Renal pelvis (tissue), 4 donors: ENCODE results near the gene RAP1GAP2. TPM values are rescaled to one million over a fixed set of nuclear protein-coding genes. Genes with fewer than 3 reads are reported as not detected.
"Not testable (repeated sequence)": the region's sequence is repeated elsewhere in the genome, so short reads cannot be mapped to it uniquely, and the experiment has no call there.

Experiments
- DNase-seq: peaks from one replicate; pipeline ENCODE4 v3.0.0-alpha.2; 2013
- polyA plus RNA-seq, 3 donors: library from polyadenylated mRNA; unstranded; fragments of 120-200 nt; gene quantifications; one replicate each; pipeline ENCODE4 v1.2.1, GENCODE V29; 2013; ENCODE audit not compliant: insufficient read length in 3 of 3

RAP1GAP2 gene
- polyA plus RNA-seq, 3 donors: 26.3 to 33.3 (median 27.0) TPM

DNA sequence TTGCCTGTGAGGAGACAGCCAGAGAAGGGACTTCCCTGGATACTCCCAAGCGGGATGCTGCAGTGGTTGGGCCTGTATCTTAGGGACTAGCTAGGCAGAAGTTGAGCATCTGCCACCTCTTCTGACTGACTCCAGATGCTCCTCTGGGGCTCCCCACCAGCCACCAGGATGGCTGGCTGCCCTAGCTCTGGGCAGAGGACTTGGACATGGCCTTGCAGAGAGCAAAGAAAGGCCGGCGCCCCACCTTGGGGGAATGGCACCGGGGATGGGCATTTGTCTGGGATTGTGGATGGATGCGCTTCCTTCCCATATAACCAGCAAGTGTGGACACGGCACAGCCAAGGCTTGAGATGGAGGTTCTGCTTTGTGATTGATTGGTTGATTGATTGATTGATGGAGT is 198.2 kb downstream of the RAP1GAP2 start:
- no peak for DNase-seq

- DNase-seq: no peak
Measured at GRCh38 chr17:2995377-2995776, 199.1 kb downstream of the RAP1GAP2 start.

- DNase-seq: no peak
Measured at GRCh38 chr17:2995886-2996809, 199.9 kb downstream of the RAP1GAP2 start.

DNA sequence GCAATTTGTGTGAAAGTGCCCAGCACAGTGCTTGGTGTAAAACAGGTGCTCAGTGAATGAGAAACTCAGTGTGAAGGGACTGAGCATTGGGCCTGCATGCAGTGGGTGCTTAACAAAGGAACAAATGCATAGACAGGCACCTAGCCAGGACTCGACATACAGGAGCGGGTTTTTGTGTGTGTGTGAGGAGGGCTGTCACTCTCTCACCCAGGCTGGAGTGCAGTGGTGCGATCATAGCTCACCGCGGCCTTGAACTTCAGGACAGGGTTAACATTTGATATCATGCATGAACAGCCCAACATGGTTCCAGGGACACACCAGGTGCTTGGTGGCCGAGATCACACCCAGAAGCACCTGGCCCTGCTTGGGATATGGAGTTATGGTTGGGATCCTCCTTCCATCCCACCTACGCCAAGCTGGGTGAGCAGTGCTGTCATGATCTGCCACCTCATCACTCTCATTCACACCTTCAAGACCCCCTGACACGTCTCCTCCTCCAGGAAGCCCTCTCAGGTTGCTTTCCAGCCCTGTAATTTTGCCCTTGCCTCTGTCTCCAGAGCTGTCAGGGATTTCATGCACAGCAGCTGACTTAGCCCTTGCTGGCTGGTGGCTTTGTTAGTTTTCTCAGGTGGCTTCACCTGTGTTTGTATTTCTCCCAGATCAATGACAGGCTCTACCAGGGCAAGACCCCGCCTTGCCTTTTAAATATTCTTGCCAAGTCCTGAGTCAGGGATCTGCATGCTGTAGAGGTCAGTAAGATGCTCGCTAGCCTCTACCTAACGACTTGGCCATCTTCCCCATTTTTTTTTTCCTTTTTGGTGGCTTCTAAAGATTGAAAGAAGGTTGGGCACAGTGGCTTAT is 200.8 kb downstream of the RAP1GAP2 start:
- no peak for DNase-seq

DNA sequence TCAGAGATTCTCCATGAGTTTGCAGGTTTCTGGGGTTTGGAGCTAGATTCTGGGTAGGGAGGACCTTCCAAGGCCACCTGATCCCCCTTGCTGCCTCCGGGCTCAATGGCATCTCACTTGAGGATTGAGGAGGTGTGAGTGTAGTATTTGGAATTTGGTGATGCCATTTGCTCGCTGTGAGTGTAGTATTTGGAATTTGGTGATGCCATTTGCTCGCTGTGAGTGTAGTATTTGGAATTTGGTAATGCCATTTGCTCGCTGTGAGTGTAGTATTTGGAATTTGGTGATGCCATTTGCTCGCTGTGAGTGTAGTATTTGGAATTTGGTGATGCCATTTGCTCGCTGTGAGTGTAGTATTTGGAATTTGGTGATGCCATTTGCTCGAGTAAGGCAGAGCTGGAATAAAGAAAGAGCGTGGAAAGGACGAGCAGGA is 202.2 kb downstream of the RAP1GAP2 start:
- DNase-seq: not testable (repeated sequence)

DNA sequence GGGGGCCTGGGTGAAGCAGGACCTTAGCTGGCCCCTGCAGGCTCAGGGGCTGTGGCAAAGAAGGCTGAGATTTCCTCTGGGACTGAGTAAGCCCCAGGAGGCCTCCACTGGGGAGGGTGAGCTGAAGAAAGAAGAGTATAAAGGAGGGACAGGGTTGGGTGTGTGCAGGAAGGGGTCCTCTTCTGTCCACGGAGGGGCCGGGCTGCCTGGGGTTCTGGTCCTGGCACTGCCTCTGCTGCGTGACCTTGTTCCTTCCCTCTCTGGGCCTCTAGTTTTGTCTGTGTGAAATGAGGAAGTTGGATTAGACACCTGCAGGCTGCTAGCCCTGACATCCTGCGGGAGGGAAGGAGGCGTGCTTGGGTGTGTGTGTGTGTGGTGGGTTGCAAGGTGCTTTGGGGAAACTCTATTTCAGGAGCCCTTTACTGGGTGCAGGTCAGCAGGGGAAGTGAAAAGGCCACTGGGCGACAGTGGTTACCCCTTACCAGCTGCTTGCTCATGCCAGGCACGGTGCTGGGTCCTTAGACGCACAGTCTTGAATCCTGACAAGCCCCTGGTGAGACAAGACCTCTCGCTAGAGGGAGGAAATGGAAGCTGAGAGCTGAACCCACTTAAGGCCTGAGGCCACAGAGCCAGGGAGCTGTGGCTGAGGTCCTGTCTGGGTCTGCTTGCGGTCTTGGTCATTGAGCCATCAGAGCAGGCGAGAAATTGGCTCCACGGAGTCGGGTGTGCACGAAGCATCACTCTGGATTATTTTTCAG is 206.5 kb downstream of the RAP1GAP2 start:
- no peak for DNase-seq

GRCh38 chr17:3003296-3004149 is 207.3 kb downstream of the RAP1GAP2 start:
- no peak for DNase-seq

- DNase-seq: peak; percentile 96
Measured at GRCh38 chr17:3004150-3004801, 208.0 kb downstream of the RAP1GAP2 start.

GRCh38 chr17:3004925-3005324 is 208.7 kb downstream of the RAP1GAP2 start:
- no peak for DNase-seq

DNA sequence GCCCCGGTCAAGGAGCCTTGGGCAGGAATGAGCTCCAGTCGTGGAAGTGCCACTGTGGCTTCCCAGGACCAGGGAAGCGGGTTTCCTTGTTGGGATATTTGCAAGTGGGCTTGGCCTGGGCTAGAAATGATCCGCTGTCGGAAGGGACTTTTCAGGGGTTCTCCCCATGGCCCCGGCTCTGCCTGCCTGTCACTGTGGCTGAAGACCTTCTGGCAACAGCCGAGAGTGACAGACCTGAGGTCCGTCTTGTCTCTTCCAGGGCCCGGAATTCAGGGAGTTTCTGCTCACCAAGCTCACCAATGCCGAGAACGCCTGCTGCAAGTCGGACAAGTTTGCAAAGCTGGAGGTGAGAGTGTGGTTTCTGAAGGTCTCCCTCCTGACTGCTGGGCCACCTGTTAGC is 209.5 kb downstream of the RAP1GAP2 start:
- no peak for DNase-seq

DNA sequence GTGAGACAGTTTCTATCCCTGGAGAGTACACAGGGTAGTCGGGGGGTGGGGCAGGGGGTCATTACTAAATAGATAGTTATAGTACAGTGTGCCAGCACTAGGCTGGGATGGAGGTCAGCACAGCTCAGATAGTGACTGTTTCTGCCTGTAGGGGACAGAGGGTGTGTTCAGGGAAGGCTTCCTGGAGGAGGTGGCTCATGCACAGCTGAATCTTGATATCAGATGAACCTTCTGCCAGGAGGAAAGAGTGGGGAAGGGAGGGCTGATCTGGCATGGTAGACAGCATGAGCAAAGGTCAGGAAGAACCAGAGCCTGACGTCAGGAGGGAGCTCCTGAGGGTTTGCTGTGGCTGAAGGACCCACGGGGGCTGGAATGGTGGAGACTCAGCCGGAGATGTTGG is 210.6 kb downstream of the RAP1GAP2 start:
- no peak for DNase-seq

DNA sequence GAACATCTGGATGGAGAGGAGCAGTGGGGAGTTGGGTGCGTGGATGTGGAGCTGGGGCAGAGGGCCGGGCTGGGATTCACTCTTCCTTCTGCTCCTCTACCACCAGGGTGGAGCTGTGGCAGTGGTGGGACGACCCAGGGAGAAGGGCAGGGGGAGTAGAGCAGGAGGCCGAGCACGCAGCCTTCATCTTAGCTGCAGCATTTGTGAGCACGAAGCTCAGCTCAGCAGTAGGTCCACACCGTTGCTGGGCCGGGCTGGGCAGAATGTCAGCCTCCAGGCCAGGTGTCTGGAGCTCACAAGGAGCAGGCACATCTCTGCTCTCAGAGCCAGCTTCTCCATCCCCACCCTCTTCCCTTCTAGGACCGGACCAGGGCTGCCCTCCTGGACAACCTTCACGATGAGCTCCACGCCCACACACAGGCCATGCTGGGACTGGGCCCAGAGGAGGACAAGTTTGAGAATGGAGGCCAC is 211.4 kb downstream of the RAP1GAP2 start:
- no peak for DNase-seq

- DNase-seq: no peak
Measured at GRCh38 chr17:3008336-3009288, 212.4 kb downstream of the RAP1GAP2 start.

GRCh38 chr17:3009411-3009920 is 213.2 kb downstream of the RAP1GAP2 start:
- DNase-seq: no peak

DNA sequence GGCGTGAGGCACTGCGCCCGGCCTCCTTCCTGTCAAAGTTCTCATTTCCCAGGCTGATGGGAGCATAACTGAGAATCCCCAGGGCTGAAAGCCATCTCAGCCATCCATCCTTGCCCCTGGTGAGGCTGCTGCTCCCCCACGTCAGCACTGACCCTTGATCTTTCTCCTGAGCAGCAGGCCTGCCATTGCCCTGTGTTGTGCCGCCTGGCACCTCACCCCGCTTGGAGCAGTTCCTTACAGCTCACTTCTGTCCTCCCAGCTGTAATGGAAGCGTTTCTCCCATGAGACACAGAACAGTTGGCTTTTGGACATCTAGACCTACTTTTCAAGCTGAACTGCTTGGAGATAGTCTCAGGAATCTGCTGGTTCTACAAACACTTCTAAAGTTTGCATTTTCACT is 215.7 kb downstream of the RAP1GAP2 start:
- no peak for DNase-seq

- peak; percentile 51 for DNase-seq
Measured at GRCh38 chr17:3012926-3013581, 216.8 kb downstream of the RAP1GAP2 start.

DNA sequence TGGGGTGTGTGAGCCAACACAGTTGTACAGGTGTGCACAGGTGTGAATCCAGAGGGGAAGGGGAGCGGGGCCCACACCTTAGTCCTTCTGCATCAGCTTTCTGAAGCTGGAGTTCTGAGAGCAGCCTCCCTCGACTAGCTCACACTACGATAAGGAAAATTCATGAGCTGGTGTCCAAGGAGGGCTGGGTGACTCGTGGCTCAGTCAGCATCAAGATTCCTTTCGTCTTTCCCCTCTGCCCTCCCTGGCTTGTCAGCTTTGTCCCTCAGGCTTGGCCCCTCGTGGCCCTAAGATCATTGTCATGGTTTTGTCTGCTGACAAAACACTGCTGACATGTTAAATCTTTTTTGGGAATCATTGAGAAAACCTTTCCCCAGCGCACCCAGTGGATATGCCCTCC is 219.7 kb downstream of the RAP1GAP2 start:
- DNase-seq: no peak

DNA sequence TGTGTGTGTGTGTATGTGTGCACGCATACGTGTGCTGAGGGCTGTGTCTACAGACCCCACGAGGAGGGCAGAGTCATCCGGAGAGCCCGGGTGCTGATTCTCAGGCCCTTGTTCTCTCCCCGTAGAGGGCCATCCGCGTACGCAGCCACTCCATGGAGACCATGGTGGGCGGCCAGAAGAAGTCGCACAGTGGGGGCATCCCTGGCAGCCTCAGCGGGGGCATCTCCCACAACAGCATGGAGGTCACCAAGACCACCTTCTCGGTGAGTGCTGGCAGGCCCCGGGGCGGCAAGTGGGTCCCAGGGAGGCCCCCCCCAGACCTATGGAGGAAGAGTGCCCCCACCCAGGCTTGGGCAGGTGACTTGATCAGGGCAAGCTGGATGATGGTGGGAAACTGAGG is 221.7 kb downstream of the RAP1GAP2 start:
- no peak for DNase-seq
